RWPE1 (cell line): ENCODE measurements around the gene DLX3.

Source experiments
- CTCF ChIA-PET: fragments of 350-600 bp; sonication (Branson Sonifier 250); formaldehyde crosslinking; extraction: SDS; loops from one replicate; lab custom pipeline; 2021; lab: Yijun Ruan, JAX
- POLR2A ChIA-PET: fragments of 400-600 bp; formaldehyde crosslinking; extraction: SDS; loops from one replicate; lab custom pipeline; 2020; ENCODE audit warnings: antibody characterized with exemption; ENCODE audit not compliant: low non-redundant PET; lab: Yijun Ruan, JAX
- DNase-seq: peaks from one replicate; pipeline ENCODE4 v3.0.0; 2012; ENCODE audit warnings: low spot score
- H3K27ac ChIP-seq: fragments of 450-650 bp; 2 replicates; pipeline ENCODE4 v1.5.1; 2017
- CTCF ChIP-seq: fragments of 450-650 bp; conservative IDR thresholded peaks from 2 replicates; pipeline ENCODE4 v1.5.1; 2017; ENCODE audit warnings: low read depth, mild to moderate bottlenecking

The DLX3 gene

GRCh38 chr17:49991409-49991808 lies 3.6 kb downstream of the DLX3 start:
- no peak for DNase-seq
- TF ChIP-seq CTCF = no peak
- H3K27ac ChIP-seq = peak overlapping the region; percentile 90; the same call in 1 of the 2 replicates
- POLR2A ChIA-PET = no interaction called here
- CTCF ChIA-PET = no interaction called here

- DNase-seq = no peak
- POLR2A ChIA-PET = no interaction called here
Observed at GRCh38 chr17:49990921-49991320, 4.1 kb downstream of the DLX3 start.

GRCh38 chr17:49990331-49990730 lies 4.7 kb downstream of the DLX3 start:
- CTCF ChIA-PET = interaction anchor here (0.7 to 1.7 kb wide), 2 partner anchors 38 to 110 kb away, joined by 3 to 14 read pairs; no protein-coding TSS in a partner anchor
- POLR2A ChIA-PET = no interaction called here
- H3K27ac ChIP-seq = peak overlapping the region; percentile 90
- no peak for TF ChIP-seq CTCF
- no peak for DNase-seq

More at GRCh38 chr17:49990921-49991320, 4.1 kb downstream of the DLX3 start:
- CTCF ChIA-PET = interaction anchor here (1.7 kb wide), 1 partner anchor 38 kb away, joined by 14 read pairs; no protein-coding TSS in a partner anchor
- no peak for TF ChIP-seq CTCF
- peak overlapping the region; percentile 90 for H3K27ac ChIP-seq

GRCh38 chr17:49989518-49989880 lies 5.5 kb downstream of the DLX3 start:
- peak overlapping the region; percentile 90 for H3K27ac ChIP-seq
- ChIA-PET CTCF (interaction anchor here (0.5 to 1.7 kb wide), 4 partner anchors 37 to 539 kb away, joined by 3 to 14 read pairs (median 4); no protein-coding TSS in a partner anchor), POLR2A (no interaction called here)
- no peak for DNase-seq
- TF ChIP-seq CTCF = no peak

GRCh38 chr17:49987681-49988441 lies 7.2 kb downstream of the DLX3 start:
- TF ChIP-seq CTCF = no peak
- H3K27ac ChIP-seq = peak overlapping the region; percentile 90
- ChIA-PET POLR2A (interaction anchor here (0.5 kb wide), 1 partner anchor 30 kb away, joined by 3 read pairs; no protein-coding TSS in a partner anchor), CTCF (interaction anchor here (0.6 to 1.5 kb wide), 4 partner anchors 9 to 126 kb away, joined by 3 to 4 read pairs (median 4); no protein-coding TSS in a partner anchor)
- peak; percentile 32 for DNase-seq

GRCh38 chr17:49987290-49987585 lies 7.8 kb downstream of the DLX3 start:
- ChIA-PET POLR2A (no interaction called here), CTCF (interaction anchor here (0.6 to 1.5 kb wide), 4 partner anchors 9 to 126 kb away, joined by 3 to 4 read pairs (median 4); no protein-coding TSS in a partner anchor)
- no peak for DNase-seq
- H3K27ac ChIP-seq = peak overlapping the region; percentile 90
- no peak for TF ChIP-seq CTCF
